B cell (primary cell): ENCODE measurements around the gene RNF19B. TPM values are rescaled to one million over a fixed set of nuclear protein-coding genes. Genes with fewer than 3 reads are reported as not detected.
A peak's percentile ranks its signal among the peaks of the same experiment; 100 is the strongest.
"Not testable (repeated sequence)": the region's sequence is repeated elsewhere in the genome, so short reads cannot be mapped to it uniquely, and the experiment has no call there.

Source experiments
- ATAC-seq: fragments of 200-7000 bp; cut with Tn5 transposase; one replicate; pipeline ENCODE4 v1.10.0; 2021; ENCODE audit warnings: low read depth, mild to moderate bottlenecking, moderate number of reproducible peaks, moderate library complexity
- CTCF ChIA-PET: fragments of 350-600 bp; sonication (Branson Sonifier 250); formaldehyde crosslinking; loops from one replicate; lab custom pipeline; 2021; ENCODE audit warnings: antibody characterized with exemption, inconsistent platforms; lab: Charles Lee
- POLR2A ChIA-PET: fragments of 350-600 bp; sonication (Branson Sonifier 250); formaldehyde crosslinking; loops from one replicate; lab custom pipeline; 2021; ENCODE audit warnings: antibody characterized with exemption; lab: Charles Lee
- DNase-seq: peaks from one replicate; pipeline ENCODE4 v3.0.0; 2013
- H2AFZ ChIP-seq: 2 replicates; pipeline ENCODE4 v1.6.1; 2012; ENCODE audit warnings: mild to moderate bottlenecking, low read depth, low read length; ENCODE audit not compliant: insufficient read depth, poor library complexity, severe bottlenecking
- H3K27ac ChIP-seq, 2 donors: 1 replicate in 1 of 2; 2 replicates in 1 of 2; pipeline ENCODE4 v1.5.1; 2012 to 2013; ENCODE audit warnings: low read length in 2 of 2, mild to moderate bottlenecking in 2 of 2, moderate library complexity in 1 of 2
- H3K27me3 ChIP-seq, 4 experiments: fragments of 200-600 bp in 1 of 4; sonication (generic) in 1 of 4; replicated peaks in 1 of 4; 1 replicate in 2 of 4; 2 replicates in 2 of 4; pipeline versions ENCODE4 v1.6.1 to v1.7.0; 2013 to 2016; ENCODE audit warnings: low read length in 3 of 4, mild to moderate bottlenecking in 2 of 4, mixed read lengths in 1 of 4, moderate library complexity in 1 of 4; ENCODE audit not compliant: insufficient read depth in 4 of 4, control insufficient read depth in 3 of 4; ENCODE audit errors: control extremely low read depth in 1 of 4
- H3K36me3 ChIP-seq, 2 experiments: replicated peaks in 1 of 2; 1 replicate in 1 of 2; 2 replicates in 1 of 2; pipeline versions ENCODE4 v1.6.1 to v1.7.1; 2013; ENCODE audit warnings: low read length in 1 of 2; ENCODE audit not compliant: insufficient read depth in 2 of 2, control insufficient read depth in 1 of 2; ENCODE audit errors: control extremely low read depth in 1 of 2, extremely low read depth in 1 of 2
- H3K4me1 ChIP-seq, 2 donors: fragments of 200-600 bp in 1 of 2; sonication (generic) in 1 of 2; 1 replicate in 1 of 2; 2 replicates in 1 of 2; pipeline versions ENCODE4 v1.5.1 to v1.6.1; 2013 to 2017; ENCODE audit warnings: low read length in 2 of 2; ENCODE audit not compliant: control insufficient read depth in 2 of 2, insufficient read depth in 2 of 2
- H3K4me2 ChIP-seq: replicated peaks from 2 replicates; pipeline ENCODE3; 2012; ENCODE audit warnings: mild to moderate bottlenecking, low read depth, low read length; ENCODE audit not compliant: poor library complexity, severe bottlenecking
- H3K4me3 ChIP-seq, 5 experiments: fragments of 200-600 bp in 1 of 5; sonication (generic) in 1 of 5; 1 replicate in 3 of 5; 2 replicates in 2 of 5; pipeline versions ENCODE4 v1.5.1 to v1.7.0; 2011 to 2016; ENCODE audit warnings: low read length in 4 of 5, mild to moderate bottlenecking in 4 of 5, low read depth in 2 of 5, control low read depth in 1 of 5, moderate library complexity in 1 of 5; ENCODE audit not compliant: insufficient read depth in 1 of 5; ENCODE audit errors: control extremely low read depth in 1 of 5, extremely low read depth in 1 of 5
- H3K79me2 ChIP-seq: fragments of 200-600 bp; sonication (generic); one replicate; pipeline ENCODE4 v1.6.0; 2016; ENCODE audit warnings: low read length; ENCODE audit not compliant: control insufficient read depth, insufficient read depth
- H3K9ac ChIP-seq: fragments of 200-600 bp; sonication (generic); 2 replicates; pipeline ENCODE4 v1.6.1; 2017; ENCODE audit warnings: mild to moderate bottlenecking, low read length, moderate library complexity
- H3K9me3 ChIP-seq, 3 donors: one replicate each; pipeline versions ENCODE4 v1.6.1 to v1.7.1; 2013; ENCODE audit warnings: low read length in 2 of 3; ENCODE audit not compliant: control insufficient read depth in 2 of 3, insufficient read depth in 1 of 3; ENCODE audit errors: control extremely low read depth in 1 of 3
- H4K20me1 ChIP-seq: 2 replicates; pipeline ENCODE4 v1.6.0; 2012; ENCODE audit warnings: mild to moderate bottlenecking, low read length; ENCODE audit not compliant: insufficient read depth, control insufficient read depth, poor library complexity, severe bottlenecking
- H3K27ac Mint-ChIP-seq: one replicate; pipeline ENCODE4 v1.8.0; 2021; ENCODE audit warnings: mixed read lengths
- H3K27me3 Mint-ChIP-seq: one replicate; pipeline ENCODE4 v1.8.0; 2021; ENCODE audit warnings: mixed read lengths
- H3K4me1 Mint-ChIP-seq: one replicate; pipeline ENCODE4 v1.8.0; 2021; ENCODE audit warnings: mixed read lengths
- H3K4me3 Mint-ChIP-seq: one replicate; pipeline ENCODE4 v1.8.0; 2021; ENCODE audit warnings: mixed read lengths
- H3K9me3 Mint-ChIP-seq: one replicate; pipeline ENCODE4 v1.8.0; 2022; ENCODE audit warnings: mixed read lengths; ENCODE audit not compliant: insufficient read depth
- EZH2 ChIP-seq: IDR thresholded peaks from 2 replicates; pipeline ENCODE4 v1.6.1; 2012; ENCODE audit warnings: borderline replicate concordance, low read depth, mild to moderate bottlenecking, moderate library complexity, low read length; ENCODE audit not compliant: insufficient read depth, poor library complexity, severe bottlenecking
- WGBS: methylation state at CpG from one replicate; pipeline ENCODE4 v1.1.5; 2013; ENCODE audit warnings: missing lambda C conversion rate; ENCODE audit not compliant: insufficient coverage; 5-methylcytosine and 5-hydroxymethylcytosine counted together
- intact Hi-C: fragments of 100-400 bp; cut with micrococcal nuclease; formaldehyde crosslinking; loops from one replicate; pipeline ENCODE4 v1.10.0; 2022
- polyA plus RNA-seq: library from polyadenylated mRNA; depleted of rRNA; stranded (reverse); fragments of >200 nt; gene quantifications from 2 replicates; pipeline ENCODE4 v1.2.3, GENCODE V29; 2012
- total RNA-seq, 2 donors: library from RNA; stranded (reverse); fragments of 120-200 nt in 1 of 2; gene quantifications; 1 replicate in 1 of 2; 2 replicates in 1 of 2; pipeline versions ENCODE4 v1.2.3 to v1.2.4, GENCODE V29; 2013 to 2022
- TF ChIP-seq, protein P1 (sequence below): fragments of 200-600 bp; IDR thresholded peaks from one replicate; pipeline ENCODE4 v1.8.0; 2022; ENCODE audit warnings: antibody characterized with exemption, mild to moderate bottlenecking

Gene RNF19B
- total and polyA plus RNA-seq, 2 donors (not counting 1 experiment from before 2014, with no cell fraction given) = 29.9 to 40.3 TPM

DNA sequence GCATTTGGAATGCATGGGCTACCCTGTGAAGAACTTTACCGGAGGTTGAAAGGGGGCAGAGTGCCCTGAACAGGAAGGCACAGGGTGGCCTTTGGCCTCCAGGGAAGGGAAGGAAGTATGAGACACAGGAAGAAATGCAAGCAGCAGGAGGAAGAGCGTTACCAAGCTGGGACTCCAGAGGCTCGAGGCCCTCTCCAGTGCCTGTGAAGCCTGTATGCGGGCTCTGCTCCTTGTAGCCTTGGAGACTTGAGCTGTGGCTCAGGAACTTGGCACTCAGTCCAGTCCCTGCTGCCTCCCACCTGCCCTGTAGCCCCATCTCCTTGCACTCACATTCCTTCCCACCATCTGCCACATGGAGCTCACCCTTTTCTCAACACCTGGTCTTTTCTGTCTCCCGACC is 33.5 kb upstream of the RNF19B start:
- Histone ChIP-seq H3K9me3 (peaks cover 0 to 3% (median 0%) of the 10 kb centered on the region in 3 donors), H3K27me3 (no peaks in the 10 kb centered on the region), H2AFZ (no peak overlapping the region), H3K79me2 (no peaks in the 10 kb centered on the region), H3K27ac (no peak overlapping the region), H3K4me1 (peaks cover 17 to 21% of the 10 kb centered on the region in 2 donors), H4K20me1 (no peaks in the 10 kb centered on the region), H3K36me3 (no peaks in the 10 kb centered on the region), H3K4me2 (no peak overlapping the region), H3K4me3 (no peak overlapping the region), H3K9ac (no peak overlapping the region)
- no peak overlapping the region for H3K4me3 Mint-ChIP-seq
- H3K4me1 Mint-ChIP-seq = peaks cover 34% of the 10 kb centered on the region
- TF ChIP-seq EZH2 = no peak
- TF ChIP-seq, protein P1, sequence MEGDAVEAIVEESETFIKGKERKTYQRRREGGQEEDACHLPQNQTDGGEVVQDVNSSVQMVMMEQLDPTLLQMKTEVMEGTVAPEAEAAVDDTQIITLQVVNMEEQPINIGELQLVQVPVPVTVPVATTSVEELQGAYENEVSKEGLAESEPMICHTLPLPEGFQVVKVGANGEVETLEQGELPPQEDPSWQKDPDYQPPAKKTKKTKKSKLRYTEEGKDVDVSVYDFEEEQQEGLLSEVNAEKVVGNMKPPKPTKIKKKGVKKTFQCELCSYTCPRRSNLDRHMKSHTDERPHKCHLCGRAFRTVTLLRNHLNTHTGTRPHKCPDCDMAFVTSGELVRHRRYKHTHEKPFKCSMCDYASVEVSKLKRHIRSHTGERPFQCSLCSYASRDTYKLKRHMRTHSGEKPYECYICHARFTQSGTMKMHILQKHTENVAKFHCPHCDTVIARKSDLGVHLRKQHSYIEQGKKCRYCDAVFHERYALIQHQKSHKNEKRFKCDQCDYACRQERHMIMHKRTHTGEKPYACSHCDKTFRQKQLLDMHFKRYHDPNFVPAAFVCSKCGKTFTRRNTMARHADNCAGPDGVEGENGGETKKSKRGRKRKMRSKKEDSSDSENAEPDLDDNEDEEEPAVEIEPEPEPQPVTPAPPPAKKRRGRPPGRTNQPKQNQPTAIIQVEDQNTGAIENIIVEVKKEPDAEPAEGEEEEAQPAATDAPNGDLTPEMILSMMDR = no peak
- ChIA-PET POLR2A (interaction anchor here (0.6 to 1.6 kb wide), 2 partner anchors 34 to 985 kb away, joined by 5 to 24 read pairs; partner anchors contain the start of genes KHDRBS1 and RNF19B), CTCF (interaction anchor here (0.9 to 3.2 kb wide), 6 partner anchors 9 to 93 kb away, joined by 3 to 19 read pairs (median 4); no protein-coding TSS in a partner anchor)
- H3K27ac Mint-ChIP-seq = peak overlapping the region; percentile 67
- no peak for DNase-seq
- no peaks in the 10 kb centered on the region for H3K27me3 Mint-ChIP-seq
- WGBS = 31% methylated on average over 5 of the region's 5 CpGs
- intact Hi-C loops = no loop called here
- H3K9me3 Mint-ChIP-seq = no peaks in the 10 kb centered on the region
- no peak for ATAC-seq

DNA sequence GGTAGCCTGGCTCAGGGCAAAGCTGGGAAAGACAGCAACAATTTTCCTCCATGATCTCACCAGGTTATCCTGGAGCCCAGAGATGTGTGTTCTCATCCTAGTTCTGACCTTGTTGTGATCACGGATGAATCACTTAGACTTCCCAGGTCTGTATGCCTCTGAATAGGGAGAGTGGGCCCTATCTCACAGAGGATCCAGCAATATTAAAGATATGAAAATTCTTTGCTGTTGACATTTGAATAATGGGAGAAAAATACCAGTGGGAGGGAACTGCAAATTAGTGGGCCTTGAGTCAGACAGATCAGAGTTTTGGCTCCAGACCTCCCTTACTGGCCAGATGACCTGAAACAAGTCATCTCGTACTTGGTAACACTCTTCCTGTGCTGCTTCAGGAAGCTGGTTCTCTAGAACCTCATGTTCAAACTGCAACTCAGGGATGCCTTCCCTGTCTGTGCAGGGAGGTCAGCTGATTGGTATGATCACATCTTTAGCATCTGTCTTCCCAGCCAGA is 32.8 kb upstream of the RNF19B start:
- no peaks in the 10 kb centered on the region for H3K79me2 ChIP-seq
- no peak for ATAC-seq
- intact Hi-C loops = no loop called here
- no peak for TF ChIP-seq EZH2
- TF ChIP-seq, protein P1 = no peak
- H4K20me1 ChIP-seq = no peaks in the 10 kb centered on the region
- peaks cover 0 to 3% (median 0%) of the 10 kb centered on the region in 3 donors for H3K9me3 ChIP-seq
- CTCF ChIA-PET = interaction anchor here (1.1 to 3.2 kb wide), 5 partner anchors 10 to 600 kb away, joined by 3 to 19 read pairs (median 4); no protein-coding TSS in a partner anchor
- POLR2A ChIA-PET = interaction anchor here (0.7 to 1.6 kb wide), 2 partner anchors 33 to 35 kb away, joined by 3 to 5 read pairs; partner anchors contain the start of gene RNF19B
- WGBS = 74% methylated on average over 2 of the region's 2 CpGs
- no peak overlapping the region for H3K4me2 ChIP-seq
- peak overlapping the region; percentile 67 for H3K27ac Mint-ChIP-seq
- DNase-seq = no peak
- no peak overlapping the region for H3K27ac ChIP-seq
- peaks cover 23 to 28% of the 10 kb centered on the region in 2 donors for H3K4me1 ChIP-seq
- H3K27me3 Mint-ChIP-seq = no peaks in the 10 kb centered on the region
- H3K36me3 ChIP-seq = no peaks in the 10 kb centered on the region
- no peaks in the 10 kb centered on the region for H3K27me3 ChIP-seq
- H3K4me1 Mint-ChIP-seq = peaks cover 41% of the 10 kb centered on the region
- H2AFZ ChIP-seq = no peak overlapping the region
- no peak overlapping the region for H3K9ac ChIP-seq
- no peak overlapping the region for H3K4me3 Mint-ChIP-seq
- no peaks in the 10 kb centered on the region for H3K9me3 Mint-ChIP-seq
- H3K4me3 ChIP-seq = no peak overlapping the region

DNA sequence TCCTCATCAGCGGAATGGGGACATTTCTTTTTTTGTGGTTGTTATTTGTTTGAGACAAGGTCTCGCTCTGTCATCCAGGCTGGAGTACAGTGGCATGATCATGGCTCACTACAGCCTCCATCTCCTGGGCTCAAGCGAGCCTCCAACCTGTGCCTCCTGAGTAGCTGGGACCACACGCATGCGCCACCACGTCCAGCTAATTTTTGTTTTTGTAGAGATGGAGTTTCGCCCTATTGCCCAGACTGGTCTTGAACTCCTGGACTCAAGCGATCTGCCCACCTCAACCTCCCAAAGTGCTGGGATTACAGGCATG is 28.7 kb upstream of the RNF19B start:
- H3K27me3 ChIP-seq, H2AFZ ChIP-seq, H3K9me3 ChIP-seq, H3K9me3 Mint-ChIP-seq, ATAC-seq, H3K79me2 ChIP-seq, DNase-seq, H3K36me3 ChIP-seq, H4K20me1 ChIP-seq, H3K27me3 Mint-ChIP-seq: not testable (repeated sequence)
- H3K4me3 ChIP-seq = peak overlapping the region in 1 of 5 experiments; percentile 48
- H3K4me2 ChIP-seq = peak overlapping the region; percentile 74
- ChIA-PET CTCF (interaction anchor here (0.6 to 3.2 kb wide), 9 partner anchors 8 to 59 kb away, joined by 3 to 32 read pairs (median 7); no protein-coding TSS in a partner anchor), POLR2A (interaction anchor here (0.5 to 3.6 kb wide), 6 partner anchors 10 to 134 kb away, joined by 3 to 34 read pairs (median 4); partner anchors contain the start of gene RNF19B)
- intact Hi-C loops = loop anchor here (2.0 to 5.0 kb wide), 2 partner anchors 44 to 46 kb away; partner anchors contain the start of gene AK2
- H3K9ac ChIP-seq = peak overlapping the region; percentile 43
- peaks cover 69% of the 10 kb centered on the region for H3K4me1 Mint-ChIP-seq
- H3K4me3 Mint-ChIP-seq = peak overlapping the region; percentile 74
- H3K27ac ChIP-seq = peak overlapping the region; percentile 63 to 88
- H3K27ac Mint-ChIP-seq = peak overlapping the region; percentile 98
- peaks cover 58 to 59% of the 10 kb centered on the region in 2 donors for H3K4me1 ChIP-seq
- WGBS = 54% methylated on average over 6 of the region's 8 CpGs
